IMR-90 (cell line): ENCODE data around the gene PCSK5. TPM values are rescaled to one million over a fixed set of nuclear protein-coding genes. Genes with fewer than 3 reads are reported as not detected.
A peak's percentile ranks its signal among the peaks of the same experiment; 100 is the strongest.

Experiments
- ATAC-seq: fragments of 200-7000 bp; cut with Tn5 transposase; 2 replicates; pipeline ENCODE4 v1.9.1; 2020; ENCODE audit warnings: low read depth, mild to moderate bottlenecking, moderate library complexity
- BruUV-seq: library from RNA; stranded (reverse); fragments of 400-500 nt; replicated peaks from 2 replicates; lab custom pipeline; 2021; lab: Mats Ljungman, UMichigan
- CTCF ChIA-PET: fragments of 300-600 bp; formaldehyde crosslinking; extraction: SDS; loops from one replicate; lab custom pipeline; 2021; ENCODE audit warnings: antibody characterized with exemption; lab: Yijun Ruan, JAX
- POLR2A ChIA-PET: fragments of 300-600 bp; sonication (Branson Sonifier 250); formaldehyde crosslinking; loops from one replicate; lab custom pipeline; 2022; ENCODE audit warnings: antibody characterized with exemption; ENCODE audit not compliant: unreplicated experiment; lab: Charles Lee
- DNase-seq: peaks from one replicate; pipeline ENCODE4 v3.0.0; 2013
- H2AFZ ChIP-seq: replicated peaks from 2 replicates; pipeline ENCODE3; 2013; ENCODE audit warnings: low read length, mild to moderate bottlenecking; ENCODE audit not compliant: poor library complexity
- H2AK5ac ChIP-seq: 2 replicates; pipeline ENCODE4 v1.6.1; 2013; ENCODE audit warnings: low read depth, low read length, inconsistent platforms
- H2AK9ac ChIP-seq: replicated peaks from 2 replicates; pipeline ENCODE3; 2013; ENCODE audit warnings: mild to moderate bottlenecking, low read depth, low read length, moderate library complexity; ENCODE audit not compliant: poor library complexity
- H2BK120ac ChIP-seq: 2 replicates; pipeline ENCODE4 v1.6.1; 2013; ENCODE audit warnings: low read depth, low read length, inconsistent platforms
- H2BK15ac ChIP-seq: 3 replicates; pipeline ENCODE4 v1.6.1; 2013; ENCODE audit warnings: low read depth, low read length, inconsistent platforms
- H2BK20ac ChIP-seq: 2 replicates; pipeline ENCODE4 v1.6.1; 2013; ENCODE audit warnings: low read depth, mild to moderate bottlenecking, inconsistent platforms, low read length, moderate library complexity
- H2BK5ac ChIP-seq: 2 replicates; pipeline ENCODE4 v1.6.1; 2013; ENCODE audit warnings: mild to moderate bottlenecking, low read depth, low read length, inconsistent platforms; ENCODE audit not compliant: poor library complexity, severe bottlenecking
- H3K14ac ChIP-seq: replicated peaks from 2 replicates; pipeline ENCODE4 v1.6.1; 2013; ENCODE audit warnings: low read depth, low read length, inconsistent platforms
- H3K18ac ChIP-seq: 2 replicates; pipeline ENCODE4 v1.6.1; 2013; ENCODE audit warnings: low read depth, low read length, control low read depth
- H3K23ac ChIP-seq: 2 replicates; pipeline ENCODE4 v1.6.1; 2013; ENCODE audit warnings: low read depth, low read length, inconsistent platforms
- H3K27ac ChIP-seq: 2 replicates; pipeline ENCODE4 v1.5.1; 2013; ENCODE audit warnings: mild to moderate bottlenecking, control low read depth, low read length; ENCODE audit not compliant: insufficient read depth
- H3K27me3 ChIP-seq: 2 replicates; pipeline ENCODE4 v1.6.1; 2013; ENCODE audit warnings: low read length; ENCODE audit not compliant: control insufficient read depth, insufficient read depth
- H3K36me3 ChIP-seq: 2 replicates; pipeline ENCODE4 v1.6.1; 2013; ENCODE audit warnings: low read length, mixed read lengths; ENCODE audit not compliant: control insufficient read depth, insufficient read depth
- H3K4ac ChIP-seq: 2 replicates; pipeline ENCODE4 v1.6.1; 2013; ENCODE audit warnings: low read depth, low read length, inconsistent platforms
- H3K4me1 ChIP-seq: 2 replicates; pipeline ENCODE4 v1.6.1; 2013; ENCODE audit warnings: low read length, mixed read lengths; ENCODE audit not compliant: control insufficient read depth, insufficient read depth
- H3K4me2 ChIP-seq: 2 replicates; pipeline ENCODE4 v1.6.1; 2013; ENCODE audit warnings: low read depth, mild to moderate bottlenecking, control low read depth, low read length, moderate library complexity
- H3K4me3 ChIP-seq: 2 replicates; pipeline ENCODE4 v1.5.1; 2013; ENCODE audit warnings: low read depth, mild to moderate bottlenecking, control low read depth, low read length, moderate library complexity; ENCODE audit not compliant: insufficient read depth
- H3K56ac ChIP-seq: 2 replicates; pipeline ENCODE4 v1.6.1; 2013; ENCODE audit warnings: low read length, inconsistent platforms; ENCODE audit not compliant: insufficient read depth; ENCODE audit errors: extremely low read depth
- H3K79me1 ChIP-seq, 2 experiments: 2 replicates each; pipeline ENCODE4 v1.6.1; 2013; ENCODE audit warnings: low read length in 2 of 2, inconsistent platforms in 1 of 2, low read depth in 1 of 2
- H3K9ac ChIP-seq: 2 replicates; pipeline ENCODE4 v1.6.1; 2013; ENCODE audit warnings: low read depth, low read length, control low read depth
- H3K9me1 ChIP-seq: 2 replicates; pipeline ENCODE4 v1.6.1; 2013; ENCODE audit warnings: low read length, inconsistent platforms; ENCODE audit not compliant: insufficient read depth
- H3K9me3 ChIP-seq: 2 replicates; pipeline ENCODE4 v1.6.1; 2013; ENCODE audit warnings: low read length; ENCODE audit not compliant: control insufficient read depth, insufficient read depth
- H4K20me1 ChIP-seq: 2 replicates; pipeline ENCODE4 v1.6.1; 2013; ENCODE audit warnings: low read length, inconsistent platforms; ENCODE audit not compliant: insufficient read depth
- H4K5ac ChIP-seq: 2 replicates; pipeline ENCODE4 v1.6.1; 2013; ENCODE audit warnings: mild to moderate bottlenecking, low read depth, low read length, control low read depth
- H4K8ac ChIP-seq, 2 experiments: 2 replicates each; pipeline ENCODE4 v1.6.1; 2013; ENCODE audit warnings: low read depth in 2 of 2, low read length in 2 of 2, control low read depth in 1 of 2, inconsistent platforms in 1 of 2
- H4K91ac ChIP-seq: 2 replicates; pipeline ENCODE4 v1.6.1; 2013; ENCODE audit warnings: low read depth, low read length, inconsistent platforms; ENCODE audit not compliant: insufficient read depth
- BHLHE40 ChIP-seq: fragments of 150-350 bp; IDR thresholded peaks from 2 replicates; pipeline ENCODE4 v1.6.1; 2016; ENCODE audit warnings: mild to moderate bottlenecking, low read depth, low read length
- CHD1 ChIP-seq: IDR thresholded peaks from 2 replicates; pipeline ENCODE4 v1.6.1; 2012; ENCODE audit warnings: low read depth, low read length, improper control_type of control experiment
- MAZ ChIP-seq: IDR thresholded peaks from 2 replicates; pipeline ENCODE4 v1.6.1; 2012; ENCODE audit warnings: low read depth, mild to moderate bottlenecking, low read length, improper control_type of control experiment, moderate library complexity, borderline replicate concordance
- MXI1 ChIP-seq: IDR thresholded peaks from 2 replicates; pipeline ENCODE4 v1.6.1; 2012; ENCODE audit warnings: low read depth, mild to moderate bottlenecking, low read length, moderate library complexity, borderline replicate concordance
- NFE2L2 ChIP-seq: fragments of 150-350 bp; IDR thresholded peaks from 2 replicates; pipeline ENCODE4 v1.6.1; 2016; ENCODE audit warnings: low read depth, mild to moderate bottlenecking, low read length
- RCOR1 ChIP-seq: IDR thresholded peaks from 2 replicates; pipeline ENCODE4 v1.6.1; 2012; ENCODE audit warnings: mild to moderate bottlenecking, low read length, improper control_type of control experiment; ENCODE audit not compliant: insufficient replicate concordance
- SMC3 ChIP-seq: fragments of 150-350 bp; IDR thresholded peaks from 2 replicates; pipeline ENCODE4 v1.6.1; 2016; ENCODE audit warnings: low read depth, mild to moderate bottlenecking, antibody characterized with exemption, low read length, moderate library complexity
- WGBS, 2 experiments: methylation state at CpG; one replicate each; pipeline versions ENCODE4 v1.1.5 to v1.1.7; 2013; ENCODE audit warnings: missing lambda C conversion rate in 2 of 2; ENCODE audit not compliant: insufficient read length in 1 of 2; ENCODE audit errors: extremely low coverage in 2 of 2; 5-methylcytosine and 5-hydroxymethylcytosine counted together
- dilution Hi-C: fragments of 300-500 bp; cut with HindIII; formaldehyde crosslinking; loops from one replicate; pipeline ENCODE4 v1.14.3; 2018; ENCODE audit warnings: low sequenced_read_pairs; ENCODE audit not compliant: unreplicated experiment
- in situ Hi-C: fragments of 300-500 bp; cut with MboI; formaldehyde crosslinking; loops from 3 replicates; pipeline ENCODE4 v1.14.3; 2019; ENCODE audit warnings: low sequenced_read_pairs, inconsistent platforms, mixed read lengths
- intact Hi-C: fragments of 100-400 bp; cut with micrococcal nuclease; formaldehyde crosslinking; loops from 2 replicates; pipeline ENCODE4 v1.10.0; 2022
- polyA plus RNA-seq, 3 experiments: library from polyadenylated mRNA; depleted of rRNA; stranded (reverse); fragments of >200 nt; gene quantifications; 2 replicates each; pipeline ENCODE4 v1.2.3, GENCODE V29; 2012; ENCODE audit warnings: low replicate concordance in 1 of 3
- total RNA-seq: library from RNA; depleted of rRNA; stranded (reverse); fragments of >200 nt; gene quantifications from 2 replicates; pipeline ENCODE4 v1.2.3, GENCODE V29; 2012
- TF ChIP-seq, protein P1 (sequence below): fragments of 150-350 bp; IDR thresholded peaks from 2 replicates; pipeline ENCODE4 v1.6.1; 2017; ENCODE audit warnings: mild to moderate bottlenecking, antibody characterized with exemption, low read length, low read depth

PCSK5 gene
- total and polyA plus RNA-seq, 2 of the 4 experiments (the other 2 are of a cell fraction), result 1.5 to 3.0 TPM

GRCh38 chr9:76379494-76379893, 489.0 kb downstream of the PCSK5 start:
- intact Hi-C loops, result no loop called here
- TF ChIP-seq MXI1 (no peak), SMC3 (no peak), CHD1 (no peak), BHLHE40 (no peak), NFE2L2 (no peak), MAZ (no peak), RCOR1 (no peak)
- TF ChIP-seq, protein P1, sequence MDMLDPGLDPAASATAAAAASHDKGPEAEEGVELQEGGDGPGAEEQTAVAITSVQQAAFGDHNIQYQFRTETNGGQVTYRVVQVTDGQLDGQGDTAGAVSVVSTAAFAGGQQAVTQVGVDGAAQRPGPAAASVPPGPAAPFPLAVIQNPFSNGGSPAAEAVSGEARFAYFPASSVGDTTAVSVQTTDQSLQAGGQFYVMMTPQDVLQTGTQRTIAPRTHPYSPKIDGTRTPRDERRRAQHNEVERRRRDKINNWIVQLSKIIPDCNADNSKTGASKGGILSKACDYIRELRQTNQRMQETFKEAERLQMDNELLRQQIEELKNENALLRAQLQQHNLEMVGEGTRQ, result no peak
- H3K4me2 ChIP-seq, result no peak overlapping the region
- H2BK120ac ChIP-seq, result peak overlapping the region; percentile 30; the same call in 1 of the 2 replicates
- no peak overlapping the region for H2AK5ac ChIP-seq
- ChIA-PET POLR2A (no interaction called here), CTCF (interaction anchor here (0.6 to 0.7 kb wide), 2 partner anchors 11 to 13 kb away, joined by 3 read pairs; no protein-coding TSS in a partner anchor)
- no peaks in the 10 kb centered on the region for H4K20me1 ChIP-seq
- no peak overlapping the region for H3K4ac ChIP-seq
- no peak overlapping the region; the same call in 1 of the 2 replicates for H4K91ac ChIP-seq
- no peaks in the 10 kb centered on the region for H3K27me3 ChIP-seq
- no peak overlapping the region for H3K56ac ChIP-seq
- ATAC-seq (no peak), DNase-seq (no peak)
- peaks cover 3% of the 10 kb centered on the region; the same call in 1 of the 2 replicates for H3K9me1 ChIP-seq
- H3K23ac ChIP-seq, result no peak overlapping the region
- 0 out of 2 replicates have a peak, but pooled peaks cover under 1% of the 10 kb centered on the region for H3K36me3 ChIP-seq
- no peak overlapping the region for H2AFZ ChIP-seq
- no peak overlapping the region for H3K4me3 ChIP-seq
- no peak overlapping the region for H2BK5ac ChIP-seq
- no peaks in the 10 kb centered on the region; a peak in 1 of 4 replicates for H3K79me1 ChIP-seq
- no peak overlapping the region for H2AK9ac ChIP-seq
- dilution Hi-C loops, result no loop called here
- H3K4me1 ChIP-seq, result peaks cover 8% of the 10 kb centered on the region
- no TSS peak for BruUV-seq
- H3K9me3 ChIP-seq, result no peaks in the 10 kb centered on the region
- no peak overlapping the region for H4K8ac ChIP-seq
- H3K9ac ChIP-seq, result no peak overlapping the region
- H3K27ac ChIP-seq, result no peak overlapping the region
- H3K14ac ChIP-seq, result no peak overlapping the region
- no peak overlapping the region for H4K5ac ChIP-seq
- no CpG with 5 or more reads among the region's 2 CpGs for WGBS, 2 experiments
- H2BK15ac ChIP-seq, result no peak overlapping the region
- H2BK20ac ChIP-seq, result peak overlapping the region; percentile 28; the same call in 1 of the 2 replicates
- in situ Hi-C loops, result no loop called here
- no peak overlapping the region for H3K18ac ChIP-seq
